K562 (cell line): ENCODE measurements around the gene SFPQ. TPM values are rescaled to one million over a fixed set of nuclear protein-coding genes. Genes with fewer than 3 reads are reported as not detected.

Source experiments
- ATAC-seq: fragments of 200-7000 bp; cut with Tn5 transposase; 3 replicates; pipeline ENCODE4 v1.9.1; 2020; ENCODE audit warnings: moderate library complexity
- BruUV-seq: library from RNA; stranded (reverse); fragments of 400-500 nt; replicated peaks from 2 replicates; lab custom pipeline; 2021; lab: Mats Ljungman, UMichigan
- CTCF ChIA-PET: fragments of 300-600 bp; formaldehyde crosslinking; extraction: SDS; loops from one replicate; lab custom pipeline; 2021; ENCODE audit warnings: low intra/inter-chr PET ratio; lab: Yijun Ruan, JAX
- POLR2A ChIA-PET: fragments of 300-600, 350-650 bp; sonication (Branson Sonifier 250); formaldehyde crosslinking; extraction: SDS; loops from one replicate; lab custom pipeline; 2021; ENCODE audit warnings: antibody characterized with exemption, inconsistent platforms; lab: Yijun Ruan, JAX
- DNase-seq, 4 experiments: peaks; one replicate each; pipeline versions ENCODE4 v3.0.0 to v3.0.0-alpha.2; 2011 to 2018; ENCODE audit warnings: low spot score in 3 of 4, mixed read lengths in 3 of 4; ENCODE audit errors: extremely low read depth in 1 of 4
- FAIRE-seq: peaks from 2 replicates; lab custom pipeline; 2011; peaks lifted over from hg19 to GRCh38; lab: Jason Lieb, UNC
- H2AFZ ChIP-seq: 2 replicates; pipeline ENCODE4 v1.6.0; 2011; ENCODE audit warnings: low read depth, low read length, control low read depth, inconsistent platforms
- H3K27ac ChIP-seq: fragments of 200-600 bp; 3 replicates; pipeline ENCODE4 v1.8.0; 2011; ENCODE audit warnings: low read depth, mild to moderate bottlenecking, control low read depth, inconsistent platforms, low read length, moderate library complexity, mixed read lengths; ENCODE audit errors: extremely low read depth
- H3K27me3 ChIP-seq, 2 experiments: fragments of 300-600 bp in 1 of 2; 2 replicates in 1 of 2; 3 replicates in 1 of 2; pipeline versions ENCODE4 v1.6.0 to v1.8.0; 2011; ENCODE audit warnings: inconsistent platforms in 2 of 2, low read length in 2 of 2, mild to moderate bottlenecking in 1 of 2, mixed read lengths in 1 of 2, moderate library complexity in 1 of 2; ENCODE audit not compliant: control insufficient read depth in 2 of 2, insufficient read depth in 2 of 2
- H3K36me3 ChIP-seq: fragments of 300-600 bp; 3 replicates; pipeline ENCODE4 v1.8.0; 2011; ENCODE audit warnings: mild to moderate bottlenecking, low read length, inconsistent platforms; ENCODE audit not compliant: control insufficient read depth, insufficient read depth
- H3K4me1 ChIP-seq, 2 experiments: fragments of 200-600 bp in 1 of 2; replicated peaks in 1 of 2; 2 replicates in 1 of 2; 3 replicates in 1 of 2; pipeline versions ENCODE4 v1.5.1 to v1.8.0; 2011; ENCODE audit warnings: inconsistent platforms in 2 of 2, low read length in 2 of 2, mild to moderate bottlenecking in 1 of 2, mixed read lengths in 1 of 2, moderate library complexity in 1 of 2; ENCODE audit not compliant: control insufficient read depth in 2 of 2, insufficient read depth in 2 of 2
- H3K4me2 ChIP-seq: 2 replicates; pipeline ENCODE4 v1.6.1; 2011; ENCODE audit warnings: low read length, control low read depth, inconsistent platforms, mixed read lengths; ENCODE audit not compliant: insufficient read depth
- H3K4me3 ChIP-seq: fragments of 200-600 bp; sonication (generic), shearing (Covaris generic); 2 replicates; pipeline ENCODE4 v1.5.1; 2016; ENCODE audit warnings: control low read depth, inconsistent platforms
- H3K79me2 ChIP-seq: fragments of 200-600 bp; 3 replicates; pipeline ENCODE4 v1.8.0; 2011; ENCODE audit warnings: low read length, inconsistent platforms; ENCODE audit not compliant: control insufficient read depth, insufficient read depth
- H3K9ac ChIP-seq, 2 experiments: 2 replicates each; pipeline versions ENCODE4 v1.6.0 to v1.6.1; 2011; ENCODE audit warnings: low read depth in 2 of 2, low read length in 2 of 2, control low read depth in 1 of 2, inconsistent platforms in 1 of 2, mild to moderate bottlenecking in 1 of 2, mixed read lengths in 1 of 2; ENCODE audit not compliant: insufficient read depth in 1 of 2
- H3K9me1 ChIP-seq: one replicate; pipeline ENCODE4 v1.6.0; 2011; ENCODE audit warnings: inconsistent platforms, mild to moderate bottlenecking, low read length, moderate library complexity; ENCODE audit not compliant: control insufficient read depth, insufficient read depth
- H3K9me3 ChIP-seq: replicated peaks from 2 replicates; pipeline ENCODE4 v1.5.1; 2011; ENCODE audit warnings: low read depth, low read length, inconsistent platforms; ENCODE audit not compliant: control insufficient read depth, insufficient read depth
- H4K20me1 ChIP-seq: replicated peaks from 2 replicates; pipeline ENCODE4 v1.6.1; 2011; ENCODE audit warnings: low read length, inconsistent platforms, mixed read lengths; ENCODE audit not compliant: control insufficient read depth, insufficient read depth
- CBX3 ChIP-seq, 2 experiments: IDR thresholded peaks; 1 replicate in 1 of 2; 2 replicates in 1 of 2; pipeline ENCODE4 v1.6.1; 2012; ENCODE audit warnings: inconsistent platforms in 2 of 2, low read length in 2 of 2, borderline replicate concordance in 1 of 2, control low read depth in 1 of 2
- EHMT2 ChIP-seq: fragments of 450-650 bp; IDR thresholded peaks from 2 replicates; pipeline ENCODE4 v1.6.1; 2018; ENCODE audit warnings: antibody characterized with exemption
- GABPB2 ChIP-seq: fragments of 250-450 bp; sonication (Bioruptor Pico); conservative IDR thresholded peaks from 2 replicates; pipeline ENCODE4 v1.5.1; 2021; ENCODE audit warnings: mild to moderate bottlenecking
- MTA1 ChIP-seq: fragments of 450-650 bp; IDR thresholded peaks from 2 replicates; pipeline ENCODE4 v1.6.1; 2017; ENCODE audit warnings: borderline replicate concordance
- OTX1 ChIP-seq: fragments of 450-650 bp; formaldehyde crosslinking; IDR thresholded peaks from 2 replicates; pipeline ENCODE4 v1.4.0; 2022; ENCODE audit warnings: mild to moderate bottlenecking
- SIN3A ChIP-seq, 2 experiments: fragments of 150-350 bp in 1 of 2; IDR thresholded peaks; 2 replicates each; pipeline ENCODE4 v1.6.1; 2011 to 2016; ENCODE audit warnings: borderline replicate concordance in 2 of 2, low read depth in 2 of 2, low read length in 2 of 2, mild to moderate bottlenecking in 2 of 2, moderate library complexity in 2 of 2; ENCODE audit not compliant: control insufficient read depth in 1 of 2
- SMAD3 ChIP-seq: fragments of 450-650 bp; formaldehyde crosslinking; conservative IDR thresholded peaks from 2 replicates; pipeline ENCODE4 v1.4.0; 2020; ENCODE audit warnings: mild to moderate bottlenecking
- SRSF9 ChIP-seq: fragments of 200-400 bp; formaldehyde crosslinking; IDR thresholded peaks from 2 replicates; pipeline ENCODE4 v1.6.1; 2017; ENCODE audit warnings: low read depth, low read length, borderline replicate concordance
- TRIM28 ChIP-seq: fragments of 450-650 bp; IDR thresholded peaks from 2 replicates; pipeline ENCODE4 v1.6.1; 2017
- ZBED1 ChIP-seq: IDR thresholded peaks from 2 replicates; pipeline ENCODE4 v1.6.1; 2014
- ZNF133 ChIP-seq: fragments of 250-450 bp; sonication (Bioruptor Pico); IDR thresholded peaks from 2 replicates; pipeline ENCODE4 v1.4.0; 2020; ENCODE audit warnings: mild to moderate bottlenecking
- ZNF239 ChIP-seq: fragments of 250-450 bp; sonication (Bioruptor Pico); IDR thresholded peaks from 2 replicates; pipeline ENCODE4 v1.4.0; 2020; ENCODE audit warnings: mild to moderate bottlenecking
- ZNF324 ChIP-seq: fragments of 250-450 bp; sonication (Bioruptor Pico); IDR thresholded peaks from 2 replicates; pipeline ENCODE4 v1.4.0; 2020; ENCODE audit warnings: mild to moderate bottlenecking
- ZNF644 ChIP-seq: fragments of 200-800 bp; sonication (Bioruptor generic); IDR thresholded peaks from 2 replicates; pipeline ENCODE4 v1.6.1; 2016; ENCODE audit warnings: low read depth, missing genetic modification characterization, missing compliant biosample characterization
- WGBS: fragments of 100-300 bp; shearing (Covaris generic); methylation state at CpG from one replicate; pipeline ENCODE4 v1.1.6; 2016; ENCODE audit warnings: low coverage, mixed read lengths; ENCODE audit not compliant: insufficient coverage; ENCODE audit errors: missing lambda C conversion rate; 5-methylcytosine and 5-hydroxymethylcytosine counted together
- in situ Hi-C: fragments of 300-500 bp; cut with MboI; formaldehyde crosslinking; loops from 4 replicates; pipeline ENCODE4 v1.15.0; 2018; ENCODE audit warnings: inconsistent platforms, mixed read lengths
- intact Hi-C: fragments of 100-400 bp; cut with micrococcal nuclease; formaldehyde crosslinking; loops from 2 replicates; pipeline ENCODE4 v1.14.2; 2022
- polyA plus RNA-seq, 8 experiments: library from polyadenylated mRNA; depleted of rRNA in 4 of 8; stranded (reverse) in 5 of 8; unstranded in 3 of 8; fragments of >200 nt; fragmentation: Nextera tagmentation in 2 of 8; fragmentation: Illumina TruSeq in 1 of 8; extraction: Ambion mirVana in 2 of 8; extraction: Trizol in 1 of 8; gene quantifications; 2 replicates each; pipeline versions ENCODE4 v1.2.1 to v1.2.3, GENCODE V29; 2011 to 2014; ENCODE audit warnings: inconsistent platforms in 1 of 8, missing spikeins in 1 of 8
- total RNA-seq, 7 experiments: library from RNA; depleted of rRNA in 6 of 7; stranded (reverse); fragments of >200 nt in 6 of 7; fragmentation: Illumina TruSeq in 2 of 7; extraction: Trizol in 2 of 7; gene quantifications; 2 replicates each; pipeline versions ENCODE4 v1.2.1 to v1.2.3, GENCODE V29; 2011 to 2021; ENCODE audit warnings: low replicate concordance in 1 of 7
- TF ChIP-seq, protein P1 (sequence below): sonication (generic); formaldehyde crosslinking; IDR thresholded peaks from 2 replicates; pipeline ENCODE4 v1.8.0; 2023; ENCODE audit warnings: missing genetic modification reagents, mild to moderate bottlenecking, borderline replicate concordance
- TF ChIP-seq, protein P2 (sequence below): fragments of 450-650 bp; IDR thresholded peaks from 2 replicates; pipeline ENCODE4 v1.6.1; 2018; ENCODE audit warnings: mild to moderate bottlenecking, low read depth; ENCODE audit not compliant: partially characterized antibody

The SFPQ gene
- total and polyA plus RNA-seq, 9 of the 15 experiments (the other 6 are each of a cell fraction or from before 2014, with no cell fraction given), result 69.7 to 562 (median 399) TPM

DNA sequence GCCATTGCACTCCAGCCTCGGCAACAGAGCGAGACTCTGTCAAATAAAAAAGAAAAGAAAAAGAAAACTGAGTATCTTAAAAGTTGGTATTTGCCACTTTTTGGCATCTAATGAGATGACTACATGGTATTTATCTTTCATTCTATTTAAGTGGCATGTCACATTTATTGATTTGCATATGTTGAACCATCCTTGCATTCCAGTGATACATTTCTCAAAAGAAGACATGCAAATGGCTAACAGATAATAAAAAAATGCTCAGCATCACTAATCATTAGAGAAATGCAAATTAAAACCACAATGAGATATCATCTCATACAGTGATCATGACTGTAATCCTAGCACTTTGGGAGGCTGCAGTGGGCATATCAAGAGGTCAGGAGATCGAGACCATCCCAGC, 28.1 kb downstream of the SFPQ start:
- Histone ChIP-seq H3K9ac (no peak overlapping the region), H3K9me3 (peaks cover 8% of the 10 kb centered on the region), H3K4me1 (no peaks in the 10 kb centered on the region), H3K4me3 (no peak overlapping the region), H3K4me2 (no peak overlapping the region), H3K36me3 (no peaks in the 10 kb centered on the region), H3K27me3 (no peaks in the 10 kb centered on the region), H3K27ac (no peak overlapping the region), H4K20me1 (no peaks in the 10 kb centered on the region), H3K79me2 (no peaks in the 10 kb centered on the region), H3K9me1 (no peaks in the 10 kb centered on the region), H2AFZ (no peak overlapping the region)
- no peak for ATAC-seq
- FAIRE-seq, result no peak
- no TSS peak for BruUV-seq
- in situ Hi-C loops (no loop called here), intact Hi-C loops (no loop called here)
- 62% methylated on average over 3 of the region's 3 CpGs for WGBS
- DNase-seq, result no peak
- ChIA-PET CTCF (no interaction called here), POLR2A (no interaction called here)
- TF ChIP-seq SMAD3 (no peak), ZNF644 (tag) (no peak), EHMT2 (no peak), ZNF324 (CRISPR knock-in tag) (peak; percentile 100), TRIM28 (peak; percentile 76), MTA1 (no peak), GABPB2 (CRISPR knock-in tag) (no peak), ZBED1 (no peak), ZNF239 (no peak), SRSF9 (no peak), OTX1 (CRISPR knock-in tag) (no peak), ZNF133 (CRISPR knock-in tag) (no peak), CBX3 (IDR thresholded peaks at IDR 0.05; ENCODE audit: borderline replicate concordance in 1 of 2, low read length in 2 of 2) (peak in 1 of 2 experiments; percentile 69; a peak in 1 of 3 replicates), SIN3A (IDR thresholded peaks at IDR 0.05; ENCODE audit: borderline replicate concordance in 2 of 2, control insufficient read depth in 1 of 2, low read depth in 2 of 2, low read length in 2 of 2) (no peak)
- TF ChIP-seq, protein P1, sequence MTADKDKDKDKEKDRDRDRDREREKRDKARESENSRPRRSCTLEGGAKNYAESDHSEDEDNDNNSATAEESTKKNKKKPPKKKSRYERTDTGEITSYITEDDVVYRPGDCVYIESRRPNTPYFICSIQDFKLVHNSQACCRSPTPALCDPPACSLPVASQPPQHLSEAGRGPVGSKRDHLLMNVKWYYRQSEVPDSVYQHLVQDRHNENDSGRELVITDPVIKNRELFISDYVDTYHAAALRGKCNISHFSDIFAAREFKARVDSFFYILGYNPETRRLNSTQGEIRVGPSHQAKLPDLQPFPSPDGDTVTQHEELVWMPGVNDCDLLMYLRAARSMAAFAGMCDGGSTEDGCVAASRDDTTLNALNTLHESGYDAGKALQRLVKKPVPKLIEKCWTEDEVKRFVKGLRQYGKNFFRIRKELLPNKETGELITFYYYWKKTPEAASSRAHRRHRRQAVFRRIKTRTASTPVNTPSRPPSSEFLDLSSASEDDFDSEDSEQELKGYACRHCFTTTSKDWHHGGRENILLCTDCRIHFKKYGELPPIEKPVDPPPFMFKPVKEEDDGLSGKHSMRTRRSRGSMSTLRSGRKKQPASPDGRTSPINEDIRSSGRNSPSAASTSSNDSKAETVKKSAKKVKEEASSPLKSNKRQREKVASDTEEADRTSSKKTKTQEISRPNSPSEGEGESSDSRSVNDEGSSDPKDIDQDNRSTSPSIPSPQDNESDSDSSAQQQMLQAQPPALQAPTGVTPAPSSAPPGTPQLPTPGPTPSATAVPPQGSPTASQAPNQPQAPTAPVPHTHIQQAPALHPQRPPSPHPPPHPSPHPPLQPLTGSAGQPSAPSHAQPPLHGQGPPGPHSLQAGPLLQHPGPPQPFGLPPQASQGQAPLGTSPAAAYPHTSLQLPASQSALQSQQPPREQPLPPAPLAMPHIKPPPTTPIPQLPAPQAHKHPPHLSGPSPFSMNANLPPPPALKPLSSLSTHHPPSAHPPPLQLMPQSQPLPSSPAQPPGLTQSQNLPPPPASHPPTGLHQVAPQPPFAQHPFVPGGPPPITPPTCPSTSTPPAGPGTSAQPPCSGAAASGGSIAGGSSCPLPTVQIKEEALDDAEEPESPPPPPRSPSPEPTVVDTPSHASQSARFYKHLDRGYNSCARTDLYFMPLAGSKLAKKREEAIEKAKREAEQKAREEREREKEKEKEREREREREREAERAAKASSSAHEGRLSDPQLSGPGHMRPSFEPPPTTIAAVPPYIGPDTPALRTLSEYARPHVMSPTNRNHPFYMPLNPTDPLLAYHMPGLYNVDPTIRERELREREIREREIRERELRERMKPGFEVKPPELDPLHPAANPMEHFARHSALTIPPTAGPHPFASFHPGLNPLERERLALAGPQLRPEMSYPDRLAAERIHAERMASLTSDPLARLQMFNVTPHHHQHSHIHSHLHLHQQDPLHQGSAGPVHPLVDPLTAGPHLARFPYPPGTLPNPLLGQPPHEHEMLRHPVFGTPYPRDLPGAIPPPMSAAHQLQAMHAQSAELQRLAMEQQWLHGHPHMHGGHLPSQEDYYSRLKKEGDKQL, result no peak
- TF ChIP-seq, protein P2, sequence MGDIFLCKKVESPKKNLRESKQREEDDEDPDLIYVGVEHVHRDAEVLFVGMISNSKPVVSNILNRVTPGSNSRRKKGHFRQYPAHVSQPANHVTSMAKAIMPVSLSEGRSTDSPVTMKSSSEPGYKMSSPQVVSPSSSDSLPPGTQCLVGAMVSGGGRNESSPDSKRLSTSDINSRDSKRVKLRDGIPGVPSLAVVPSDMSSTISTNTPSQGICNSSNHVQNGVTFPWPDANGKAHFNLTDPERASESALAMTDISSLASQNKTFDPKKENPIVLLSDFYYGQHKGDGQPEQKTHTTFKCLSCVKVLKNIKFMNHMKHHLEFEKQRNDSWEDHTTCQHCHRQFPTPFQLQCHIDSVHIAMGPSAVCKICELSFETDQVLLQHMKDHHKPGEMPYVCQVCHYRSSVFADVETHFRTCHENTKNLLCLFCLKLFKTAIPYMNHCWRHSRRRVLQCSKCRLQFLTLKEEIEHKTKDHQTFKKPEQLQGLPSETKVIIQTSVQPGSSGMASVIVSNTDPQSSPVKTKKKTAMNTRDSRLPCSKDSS, result peak; percentile 40
